Activated CD8-positive, alpha-beta memory T cell treated with anti-CD3 and anti-CD28 coated beads, Interleukin-2, amount 50 U/mL, for 48 hours (primary cell): Measurements from ENCODE around the gene SNRPN.
"Not testable (repeated sequence)": the region's sequence is repeated elsewhere in the genome, so short reads cannot be mapped to it uniquely, and the experiment has no call there.

Source experiments
- DNase-seq: peaks from one replicate; pipeline ENCODE4 v3.0.0-alpha.2; 2020

The SNRPN gene

GRCh38 chr15:24954783-24955530, at the start of gene SNRPN, which contains the start of gene SNURF:
SNRPN (plus strand) TSS chr15:24954987; CDS start chr15:24974454, 19,467 bp downstream.
SNURF (plus strand) TSS chr15:24954987; CDS start chr15:24955049, 62 bp downstream.
- peak; percentile 81 for DNase-seq

GRCh38 chr15:24916305-24917009, 38.3 kb upstream of the SNRPN start:
- DNase-seq: no peak

GRCh38 chr15:24917431-24917830, 37.4 kb upstream of the SNRPN start:
- no peak for DNase-seq

DNA sequence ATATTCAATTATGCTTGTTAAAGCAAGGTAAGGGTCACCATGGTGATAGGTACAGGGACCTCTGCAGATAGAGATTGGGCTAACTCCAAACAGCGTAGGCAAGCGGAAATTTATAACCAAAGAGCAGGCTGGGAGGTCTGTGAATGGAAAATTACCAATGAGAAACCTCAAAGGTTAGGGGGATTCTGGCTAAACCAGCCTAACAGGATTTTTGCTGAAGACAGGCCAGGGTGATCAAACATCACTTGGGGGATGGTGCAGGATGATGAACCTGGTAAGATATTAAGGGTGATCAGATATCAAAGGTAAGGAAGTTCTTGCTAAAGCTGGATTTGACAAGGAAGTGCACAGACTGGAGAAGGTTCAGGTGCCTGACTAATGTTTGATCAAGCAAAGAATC, 35.3 kb upstream of the SNRPN start:
- DNase-seq: no peak

- DNase-seq: not testable (repeated sequence)
Observed at GRCh38 chr15:24922781-24923180, 32.0 kb upstream of the SNRPN start.

DNA sequence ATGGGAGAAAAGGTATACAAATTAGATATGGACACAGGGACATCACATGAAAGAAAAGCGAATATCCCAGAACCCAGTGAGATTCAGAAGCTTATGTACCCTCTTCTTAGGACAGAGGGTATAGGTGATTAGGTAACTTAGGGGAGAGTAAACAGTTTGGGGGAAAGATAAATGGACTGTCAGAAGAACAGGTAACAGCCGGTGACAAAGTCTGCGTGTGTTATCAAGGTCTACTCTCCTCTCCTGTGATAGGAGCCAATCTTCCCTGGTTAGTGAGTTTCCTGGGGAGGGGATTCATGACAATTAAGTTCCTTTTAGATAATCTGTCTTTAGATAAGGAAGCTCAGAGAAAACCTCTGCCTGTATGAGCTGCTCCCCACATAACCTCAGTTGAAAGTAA, 30.6 kb upstream of the SNRPN start:
- no peak for DNase-seq

DNA sequence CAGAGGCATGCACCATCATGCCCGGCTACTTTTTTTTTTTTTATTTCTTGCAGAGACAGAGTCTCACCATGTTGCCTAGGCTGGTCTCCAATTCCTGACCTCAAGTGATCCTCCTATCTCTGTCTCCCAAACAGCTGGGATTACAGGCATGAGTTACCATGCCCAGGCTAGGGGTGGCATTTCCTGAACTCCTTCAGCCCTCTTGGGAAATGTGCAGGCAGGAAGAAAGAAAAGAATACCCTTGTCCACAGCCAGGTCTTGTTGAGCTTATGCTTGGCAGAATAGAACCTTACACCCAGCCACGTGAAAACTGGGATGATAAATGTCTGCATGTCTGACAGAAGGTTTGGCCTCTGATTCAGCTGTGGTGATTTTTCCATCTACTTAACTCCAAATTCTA, 30.2 kb upstream of the SNRPN start:
- no peak for DNase-seq

DNA sequence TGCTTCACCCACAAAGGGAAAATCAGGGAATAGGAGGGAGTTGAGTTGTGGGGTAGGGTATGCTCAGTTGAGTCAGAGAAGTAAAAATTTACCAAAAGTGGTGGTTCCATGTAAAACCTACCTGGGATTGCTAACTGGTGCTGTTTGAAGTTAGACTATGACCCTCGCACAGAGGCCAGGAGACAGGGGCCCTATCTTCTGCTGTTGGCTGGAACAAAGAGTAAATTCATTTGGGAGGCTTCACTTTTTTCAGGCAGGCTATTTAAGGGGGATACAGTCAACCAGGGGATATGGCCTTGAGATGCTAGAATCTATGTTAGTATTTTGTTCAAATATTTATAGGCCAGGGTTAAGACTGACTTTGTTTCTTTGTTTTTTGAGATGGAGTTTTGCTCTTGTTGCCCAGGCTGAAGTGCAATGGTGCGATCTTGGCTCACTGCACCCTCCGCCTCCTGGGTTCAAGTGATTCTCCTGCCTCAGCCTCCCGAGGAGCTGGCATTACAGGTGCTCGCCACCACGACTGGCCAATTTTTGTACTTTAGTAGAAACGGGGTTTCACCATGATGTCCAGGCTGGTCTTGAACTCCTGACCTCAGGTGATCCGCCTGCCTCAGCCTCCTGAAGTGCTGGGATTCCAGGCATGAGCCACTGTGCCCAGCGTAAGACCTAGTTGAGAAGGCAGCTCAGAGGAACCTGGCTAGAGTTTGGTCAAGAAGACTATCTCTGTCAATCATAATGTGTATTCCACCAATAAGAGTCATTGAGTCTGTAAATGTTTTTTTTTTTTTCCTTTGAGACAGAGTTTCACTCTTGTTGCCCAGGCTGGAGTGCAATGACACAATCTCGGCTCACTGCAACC, 22.7 kb upstream of the SNRPN start:
- DNase-seq: not testable (repeated sequence)

GRCh38 chr15:24933716-24934115, 21.1 kb upstream of the SNRPN start:
- DNase-seq: no peak

DNA sequence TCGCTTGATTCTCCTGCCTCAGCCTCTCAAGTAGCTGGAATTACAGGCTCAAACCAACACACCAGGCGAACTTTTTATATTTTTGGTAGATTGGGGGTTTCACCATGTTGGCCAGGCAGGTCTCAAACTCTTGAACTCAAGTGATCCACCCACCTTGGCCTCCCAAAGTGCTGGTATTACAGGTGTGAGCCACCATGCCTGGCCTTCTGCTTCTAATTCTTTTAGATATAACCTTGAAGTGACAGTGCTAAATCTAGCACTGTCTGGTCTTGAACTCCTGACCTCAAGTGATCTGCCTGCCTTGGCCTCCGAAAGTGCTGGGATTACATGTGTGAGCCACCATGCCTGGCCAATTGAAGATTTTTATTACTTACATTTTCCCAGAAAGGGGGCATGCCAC, 16.6 kb upstream of the SNRPN start:
- DNase-seq: not testable (repeated sequence)

DNA sequence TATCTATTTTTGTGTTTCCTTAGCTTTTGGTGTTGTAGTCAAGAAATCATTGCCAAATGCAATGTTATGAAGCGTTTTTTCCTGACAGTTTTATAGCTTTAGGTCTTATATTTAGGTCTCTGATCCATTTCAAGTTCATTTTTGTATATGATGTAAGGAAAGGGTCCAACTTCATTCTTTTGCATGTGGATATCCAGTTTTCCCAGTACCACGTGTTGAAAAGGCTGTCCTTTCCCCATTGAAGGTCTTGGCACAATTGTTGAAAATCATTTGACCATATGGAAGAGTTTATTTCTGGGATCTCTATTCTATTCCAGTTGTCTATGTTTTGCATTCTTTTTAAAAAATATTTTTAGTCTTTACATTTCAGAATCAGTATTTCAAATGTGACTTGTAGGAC, 14.6 kb upstream of the SNRPN start:
- no peak for DNase-seq

DNA sequence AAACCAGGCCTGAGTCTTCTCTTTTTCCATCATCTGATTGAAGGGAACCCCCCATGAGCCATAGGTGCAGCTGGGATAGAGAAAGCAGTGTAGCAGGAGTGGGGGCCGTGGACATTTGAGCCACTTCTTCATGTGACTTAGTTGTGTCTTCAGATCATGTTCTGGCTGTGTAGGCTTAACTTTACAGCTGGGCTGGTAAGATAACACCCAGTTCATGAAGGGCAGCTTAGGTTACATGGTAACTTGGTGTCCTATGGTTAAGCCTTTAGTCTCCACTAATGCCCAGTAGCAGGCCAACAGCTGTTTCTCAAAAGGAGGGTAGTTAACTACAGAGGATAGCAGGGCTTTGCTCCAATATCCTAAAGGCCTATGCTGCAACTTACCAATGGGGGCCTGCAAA, 11.4 kb upstream of the SNRPN start:
- no peak for DNase-seq

DNA sequence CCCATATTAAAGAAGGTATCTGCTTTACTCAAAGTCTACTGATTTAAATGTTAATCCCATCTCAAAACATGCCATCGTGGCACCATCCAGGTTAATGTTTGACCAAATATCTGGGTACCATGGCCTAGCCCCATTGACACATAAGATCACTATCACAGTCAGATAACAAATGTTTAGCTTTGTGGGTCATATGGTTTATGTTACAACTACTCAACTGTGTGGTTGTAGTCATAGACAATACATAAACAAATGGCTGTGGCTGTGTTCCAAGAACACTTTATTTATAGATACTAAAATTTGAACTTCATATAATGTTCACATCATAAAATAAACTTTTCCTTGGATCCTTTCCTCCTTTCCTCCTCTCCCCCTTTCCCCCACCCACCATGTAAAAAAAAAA, 9.8 kb upstream of the SNRPN start:
- DNase-seq: no peak

DNA sequence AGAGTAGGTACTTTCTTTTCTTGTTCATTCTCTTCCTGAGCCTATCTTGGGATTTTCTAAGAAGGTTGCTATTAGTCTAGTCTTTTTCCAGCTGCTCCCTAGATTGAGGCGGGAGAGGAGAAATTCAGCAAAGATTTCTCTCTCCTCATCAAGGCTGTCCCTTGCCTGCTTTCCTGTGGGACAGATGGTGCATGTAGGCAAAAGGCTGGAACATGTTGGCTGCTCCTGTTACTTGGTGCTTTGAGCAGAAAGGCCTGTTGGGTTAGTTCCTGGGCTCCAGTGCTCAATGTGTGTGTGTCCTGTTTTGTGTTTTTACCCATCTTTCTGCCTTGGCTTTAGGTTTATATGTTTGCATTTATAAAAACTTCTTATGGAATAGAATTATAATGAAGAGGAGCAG, 9.1 kb upstream of the SNRPN start:
- DNase-seq: no peak

DNA sequence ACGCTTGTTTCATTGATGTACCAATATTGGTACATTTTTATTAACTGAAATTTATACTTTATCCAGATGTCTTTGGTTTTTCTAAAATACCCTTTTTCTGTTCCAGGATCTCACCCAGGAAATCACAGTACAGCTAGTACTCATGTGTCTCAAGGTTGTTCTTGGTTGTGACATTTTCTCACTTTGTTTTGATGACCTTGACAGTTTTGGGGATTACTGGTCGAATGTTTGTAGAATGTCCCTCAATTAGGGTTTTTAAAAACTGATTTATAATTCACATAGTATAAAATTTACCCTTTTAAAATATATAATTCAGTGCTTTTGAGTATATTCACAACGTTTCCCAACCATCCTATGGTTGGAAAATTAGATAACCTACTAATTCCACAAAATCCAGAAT, 6.3 kb upstream of the SNRPN start:
- DNase-seq: no peak

DNA sequence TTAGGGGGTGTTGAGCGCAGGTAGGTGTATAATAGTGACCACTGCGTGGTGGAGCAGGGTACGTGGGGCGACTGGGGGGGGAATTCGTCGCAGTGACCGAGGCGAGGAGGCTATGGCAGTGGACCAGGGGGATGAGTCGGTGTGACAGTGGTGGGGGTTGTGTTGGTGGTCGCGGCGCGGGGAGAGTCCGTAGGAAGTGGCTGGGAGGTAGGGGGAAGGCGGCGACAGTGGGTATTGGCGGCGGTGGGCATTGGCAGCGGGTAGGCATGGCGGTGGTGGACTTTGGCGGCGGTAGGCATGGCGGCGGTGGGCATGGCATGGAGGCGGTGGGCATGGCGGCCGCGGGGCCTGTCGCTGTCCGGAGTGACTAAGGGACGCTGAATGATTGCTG, 739 bp downstream of the SNRPN start:
- peak; percentile 53 for DNase-seq

GRCh38 chr15:24956111-24956838, 1.5 kb downstream of the SNRPN start:
- peak; percentile 80 for DNase-seq

GRCh38 chr15:24957691-24958090, 2.9 kb downstream of the SNRPN start:
- no peak for DNase-seq

GRCh38 chr15:24961967-24962366, 7.2 kb downstream of the SNRPN start:
- no peak for DNase-seq

DNA sequence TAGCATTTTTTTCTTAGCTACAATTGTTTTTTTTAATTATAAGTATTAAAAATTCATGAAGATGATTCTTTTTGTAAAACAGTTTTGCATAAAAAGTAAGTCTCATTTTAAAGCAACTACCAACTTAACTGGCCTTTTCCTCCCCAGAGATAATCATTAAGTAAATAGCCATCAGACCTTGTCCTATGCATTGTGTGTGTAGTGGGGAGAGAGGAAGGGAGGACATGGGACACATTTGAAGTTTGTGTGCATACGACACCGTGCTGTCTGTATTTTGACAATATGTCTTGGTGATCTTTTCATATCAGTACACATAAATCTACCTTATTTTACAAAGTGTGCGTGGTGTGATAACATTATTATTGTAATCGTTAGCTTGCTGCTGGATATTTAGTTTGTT, 8.1 kb downstream of the SNRPN start:
- no peak for DNase-seq

- no peak for DNase-seq
Observed at GRCh38 chr15:24966364-24967103, 11.7 kb downstream of the SNRPN start.

DNA sequence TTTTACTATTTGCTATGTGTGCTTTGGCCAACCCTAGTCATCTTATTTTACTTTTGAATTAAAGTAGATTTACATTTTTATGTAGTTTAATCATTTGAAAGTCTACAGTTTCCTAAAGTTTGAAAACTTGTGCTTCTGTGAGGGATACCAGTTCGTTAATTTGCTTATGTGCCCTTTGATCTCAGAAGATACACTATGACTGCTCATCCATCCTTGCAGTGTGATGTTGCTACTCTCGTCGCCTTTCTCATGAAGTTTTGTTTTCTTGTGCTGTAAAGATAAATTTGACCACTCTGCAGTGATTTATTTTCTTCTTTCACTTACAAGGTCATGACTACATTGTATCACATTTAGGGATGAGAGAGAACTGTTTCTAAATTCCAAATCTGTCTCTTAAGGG, 16.3 kb downstream of the SNRPN start:
- no peak for DNase-seq
